AG10803 (cell line): ENCODE data around the gene ZNF451.

Source experiments
- DNase-seq: peaks from one replicate; pipeline ENCODE4 v3.0.0; 2010; ENCODE audit warnings: low read depth
- H3K4me3 ChIP-seq: 2 replicates; pipeline ENCODE4 v1.5.1; 2011; ENCODE audit warnings: mild to moderate bottlenecking, low read length, control low read depth
- CTCF ChIP-seq: conservative IDR thresholded peaks from 2 replicates; pipeline ENCODE4 v1.5.1; 2011; ENCODE audit warnings: mild to moderate bottlenecking, low read length, control low read depth, inconsistent platforms

Gene ZNF451

GRCh38 chr6:57205550-57206328 lies 115.8 kb downstream of the ZNF451 start:
- TF ChIP-seq CTCF = no peak
- no peak overlapping the region for H3K4me3 ChIP-seq
- no peak for DNase-seq

GRCh38 chr6:57207141-57207540 lies 117.2 kb downstream of the ZNF451 start:
- DNase-seq = peak; percentile 46
- TF ChIP-seq CTCF = no peak

GRCh38 chr6:57207872-57208271 lies 117.9 kb downstream of the ZNF451 start:
- DNase-seq = no peak
- no peak for TF ChIP-seq CTCF
- H3K4me3 ChIP-seq = no peak overlapping the region

More at GRCh38 chr6:57207141-57207540, 117.2 kb downstream of the ZNF451 start:
- H3K4me3 ChIP-seq = no peak overlapping the region

DNA sequence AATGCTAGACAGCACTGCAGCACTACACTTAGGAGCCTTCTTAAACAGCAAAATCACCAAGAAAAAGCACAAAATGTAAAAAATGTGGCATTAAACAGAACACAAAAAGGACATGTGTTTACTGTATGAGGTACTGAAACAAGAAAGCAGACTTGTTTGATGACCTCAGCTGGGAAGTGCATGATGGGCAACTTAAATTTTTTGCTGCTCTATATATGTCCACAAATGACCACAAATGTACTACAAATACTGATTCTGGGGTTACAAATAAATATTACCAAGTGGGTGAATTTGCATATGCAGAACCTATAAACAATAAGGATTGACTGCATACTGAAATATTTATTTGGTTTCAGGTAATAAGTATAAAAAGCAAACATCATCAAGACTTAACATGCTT lies 119.0 kb downstream of the ZNF451 start:
- H3K4me3 ChIP-seq = no peak overlapping the region
- no peak for DNase-seq
- TF ChIP-seq CTCF = no peak

DNA sequence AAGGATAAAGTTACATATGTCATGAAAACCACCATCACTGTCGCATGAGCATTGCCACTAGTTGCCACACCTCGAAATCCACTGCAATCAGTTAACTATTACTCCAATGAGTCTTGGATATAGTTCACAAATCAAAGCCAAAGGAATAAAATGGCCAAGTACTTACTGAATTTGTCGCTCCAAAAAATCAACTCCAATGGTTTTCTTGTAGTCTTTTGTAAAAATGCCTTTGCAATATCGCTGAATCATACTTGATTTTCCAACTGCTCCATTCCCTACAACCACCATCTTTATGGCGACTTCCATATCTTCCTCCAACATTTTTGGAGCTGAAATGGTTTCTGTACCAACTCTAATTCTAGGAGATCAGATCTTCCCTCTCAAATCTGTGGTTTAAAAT lies 120.1 kb downstream of the ZNF451 start:
- TF ChIP-seq CTCF = no peak
- no peak overlapping the region for H3K4me3 ChIP-seq
- no peak for DNase-seq

GRCh38 chr6:57215260-57215659 lies 125.3 kb downstream of the ZNF451 start:
- no peak for DNase-seq
- no peak overlapping the region for H3K4me3 ChIP-seq
- TF ChIP-seq CTCF = no peak

GRCh38 chr6:57216235-57217101 lies 126.5 kb downstream of the ZNF451 start:
- peak; percentile 39 for DNase-seq
- H3K4me3 ChIP-seq = no peak overlapping the region
- TF ChIP-seq CTCF = 0 out of 2 replicates have a peak, but pooled peaks have one; percentile 1
